NCI-H345 treated with DMSO at 0.1 percent for 48 hours (cell line): Measurements from ENCODE around the gene PRTFDC1.
"Not testable (repeated sequence)": the region's sequence is repeated elsewhere in the genome, so short reads cannot be mapped to it uniquely, and the experiment has no call there.

Experiments used
- DNase-seq: peaks from one replicate; lab custom pipeline; 2025; ENCODE audit not compliant: unreplicated experiment; lab: John Stamatoyannopoulos, UW

Gene PRTFDC1

GRCh38 chr10:24966962-24967481 is 14.6 kb upstream of the PRTFDC1 start:
- DNase-seq: no peak

- DNase-seq: no peak
Measured at GRCh38 chr10:24965051-24965450, 12.6 kb upstream of the PRTFDC1 start.

GRCh38 chr10:24963521-24964041 is 11.2 kb upstream of the PRTFDC1 start:
- no peak for DNase-seq

GRCh38 chr10:24962995-24963394 is 10.6 kb upstream of the PRTFDC1 start:
- no peak for DNase-seq

- DNase-seq: no peak
Measured at GRCh38 chr10:24961582-24961981, 9.2 kb upstream of the PRTFDC1 start.

- DNase-seq: no peak
Measured at GRCh38 chr10:24959382-24959730, 7.0 kb upstream of the PRTFDC1 start.

GRCh38 chr10:24958721-24959381 is 6.4 kb upstream of the PRTFDC1 start:
- no peak for DNase-seq

- DNase-seq: no peak
Measured at GRCh38 chr10:24958091-24958720, 5.8 kb upstream of the PRTFDC1 start.

GRCh38 chr10:24957624-24958051 is 5.2 kb upstream of the PRTFDC1 start:
- not testable (repeated sequence) for DNase-seq

- no peak for DNase-seq
Measured at GRCh38 chr10:24953675-24954074, 1.3 kb upstream of the PRTFDC1 start.

- DNase-seq: no peak
Measured at GRCh38 chr10:24952707-24953645, 570 bp upstream of the PRTFDC1 start.

- DNase-seq: no peak
Measured at GRCh38 chr10:24951201-24952142, 934 bp downstream of the PRTFDC1 start.

- DNase-seq: no peak
Measured at GRCh38 chr10:24950439-24950838, 2.0 kb downstream of the PRTFDC1 start.

- no peak for DNase-seq
Measured at GRCh38 chr10:24949616-24950015, 2.8 kb downstream of the PRTFDC1 start.

GRCh38 chr10:24947304-24948097 is 4.9 kb downstream of the PRTFDC1 start:
- DNase-seq: no peak

GRCh38 chr10:24944512-24945255 is 7.7 kb downstream of the PRTFDC1 start:
- DNase-seq: no peak

GRCh38 chr10:24938525-24938924 is 13.9 kb downstream of the PRTFDC1 start:
- no peak for DNase-seq

GRCh38 chr10:24938076-24938475 is 14.3 kb downstream of the PRTFDC1 start:
- no peak for DNase-seq
